Renal cortex interstitium (tissue), 11 donors: Measurements from ENCODE around the gene RALY. TPM values are rescaled to one million over a fixed set of nuclear protein-coding genes. Genes with fewer than 3 reads are reported as not detected.

ENCODE experiments used
- DNase-seq, 11 donors: peaks; one replicate each; pipeline ENCODE4 v3.0.0-alpha.2; 2013; ENCODE audit warnings: low read depth in 9 of 11, low spot score in 4 of 11; ENCODE audit errors: extremely low read depth in 1 of 11
- polyA plus RNA-seq, 3 donors: library from polyadenylated mRNA; unstranded; fragments of 120-200 nt; gene quantifications; one replicate each; pipeline ENCODE4 v1.2.1, GENCODE V29; 2013; ENCODE audit not compliant: insufficient read length in 3 of 3

RALY gene
- polyA plus RNA-seq, 3 donors = 135 to 205 (median 167) TPM

DNA sequence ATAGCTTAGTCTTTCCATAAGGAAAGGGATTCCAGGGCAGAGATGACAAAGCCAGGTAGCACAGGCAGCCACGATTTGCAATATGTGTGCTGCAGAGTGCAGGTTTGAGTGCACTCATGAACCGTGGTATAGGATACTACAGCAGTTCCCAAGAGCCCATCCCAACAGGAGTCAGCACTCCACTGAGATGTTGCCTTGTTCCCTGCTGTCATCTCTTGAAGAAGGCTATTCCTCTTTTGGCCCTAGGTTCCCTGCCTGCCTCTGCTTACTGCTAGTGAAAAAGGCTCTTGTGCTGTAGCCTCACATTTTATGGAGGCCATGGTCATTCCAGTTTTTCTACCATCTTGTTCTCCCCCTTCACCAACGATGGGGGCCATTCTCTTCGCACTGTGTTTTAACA is 40.2 kb downstream of the RALY start:
- DNase-seq = no peak

DNA sequence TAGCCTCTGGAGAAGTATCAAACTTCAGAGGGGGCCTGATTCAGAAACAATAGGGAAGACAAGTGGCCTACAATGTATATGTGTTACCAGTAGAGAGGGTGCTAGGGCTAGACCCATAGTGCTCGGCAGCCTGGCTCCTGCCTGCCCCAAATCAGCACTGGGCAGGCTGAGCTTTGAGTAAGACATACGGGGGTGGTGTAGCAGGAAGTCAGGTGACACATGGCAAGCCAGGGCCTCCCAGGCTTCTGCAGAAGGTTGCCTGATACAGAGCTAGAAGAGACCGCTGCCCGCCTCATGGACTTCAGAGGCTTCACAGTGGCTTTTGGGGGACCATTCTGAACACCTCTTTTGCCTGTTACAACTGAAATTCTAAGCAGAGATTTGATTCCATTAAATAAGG is 43.4 kb downstream of the RALY start:
- DNase-seq = no peak

DNA sequence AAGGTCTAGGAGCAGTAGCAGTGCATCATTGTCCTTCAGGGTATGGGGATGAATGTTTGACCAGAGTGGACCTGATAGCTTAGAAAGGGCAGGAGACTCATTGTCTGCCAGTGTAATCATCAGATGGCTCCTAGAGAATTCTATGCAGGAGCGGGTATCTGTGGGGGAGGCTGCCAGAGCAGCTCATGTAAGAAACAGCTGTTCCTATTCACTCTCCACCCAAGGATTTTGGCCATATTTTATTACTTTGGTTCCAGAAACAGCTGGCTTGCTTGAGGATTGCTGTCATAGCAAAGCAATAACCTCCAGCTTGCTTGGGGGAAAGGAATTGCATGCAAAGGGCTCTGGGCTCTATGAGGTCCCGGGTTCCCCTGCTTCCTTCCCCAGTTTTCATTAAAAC is 44.1 kb downstream of the RALY start:
- DNase-seq = peak in 10 of 11 donors; percentile 41 to 77 (median 52)

DNA sequence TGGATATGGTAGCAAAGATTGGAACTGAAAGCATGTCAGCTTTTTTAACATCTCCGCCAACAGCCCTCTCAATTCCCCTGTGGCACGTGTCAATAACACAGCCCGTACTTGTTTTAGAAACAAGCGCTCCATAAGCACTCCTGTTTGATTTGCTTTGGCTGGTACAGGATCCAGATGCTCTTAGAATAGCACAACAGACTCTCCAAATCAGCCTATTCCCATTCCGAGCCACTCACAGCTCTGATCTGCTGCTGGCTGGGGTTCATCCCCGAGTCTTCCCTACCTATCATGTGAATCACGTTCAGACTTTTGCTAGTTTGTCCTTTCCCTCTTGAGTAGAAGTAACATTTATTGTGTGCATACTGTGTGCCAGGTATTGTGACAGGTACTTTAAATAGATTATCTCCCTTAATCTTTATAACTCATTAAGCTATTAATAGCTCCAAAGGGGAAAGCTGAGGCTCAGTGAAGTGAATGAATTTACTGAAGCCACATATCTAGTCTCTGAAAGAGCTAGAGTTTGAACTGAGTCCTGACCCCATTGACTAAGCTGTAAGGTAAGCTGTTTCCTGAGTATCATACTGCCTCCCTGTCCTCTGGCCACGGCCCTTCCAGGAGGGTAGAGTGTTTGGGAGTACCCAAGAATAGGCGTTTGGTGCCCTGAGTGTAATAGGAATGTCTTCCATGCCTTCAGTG is 46.7 kb downstream of the RALY start:
- no peak for DNase-seq

DNA sequence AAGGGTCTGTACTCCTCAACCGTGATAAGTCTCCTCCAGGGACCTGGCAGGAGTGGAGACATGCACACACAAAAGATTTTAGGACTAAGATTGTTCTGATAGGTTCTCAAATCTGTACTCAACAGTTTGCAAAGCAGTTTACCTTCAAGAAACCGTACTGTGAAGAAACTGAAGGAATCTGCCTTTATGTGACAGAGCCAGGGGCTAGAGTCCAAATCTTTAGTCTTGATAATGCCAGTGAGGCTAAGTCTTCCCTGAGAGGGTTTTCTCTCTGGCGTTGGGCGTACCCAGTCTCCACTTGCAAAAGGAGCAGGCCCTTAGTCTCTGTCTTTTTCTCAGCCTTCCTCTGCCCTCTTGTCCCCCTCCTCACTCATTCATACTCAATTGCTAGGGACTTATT is 47.5 kb downstream of the RALY start:
- DNase-seq = no peak

DNA sequence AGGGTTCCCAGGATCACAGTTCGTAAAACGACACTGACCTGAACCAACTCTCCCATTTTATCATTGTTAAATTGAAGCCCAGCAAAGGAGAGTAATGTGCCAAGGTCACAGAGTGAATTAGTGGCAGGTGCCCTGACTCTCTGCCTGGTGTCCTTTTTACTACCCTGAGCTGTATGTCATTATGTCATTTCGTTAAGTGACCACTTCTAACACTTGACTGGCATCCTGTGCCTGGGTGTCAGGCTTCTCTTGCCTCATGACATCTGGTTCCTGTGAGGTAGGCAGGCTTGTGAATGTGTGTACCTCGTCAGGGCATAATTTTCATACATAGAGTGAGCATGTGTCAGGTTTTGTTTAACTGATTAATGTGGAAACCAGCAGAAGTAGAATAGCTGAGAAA is 48.6 kb downstream of the RALY start:
- DNase-seq = no peak

DNA sequence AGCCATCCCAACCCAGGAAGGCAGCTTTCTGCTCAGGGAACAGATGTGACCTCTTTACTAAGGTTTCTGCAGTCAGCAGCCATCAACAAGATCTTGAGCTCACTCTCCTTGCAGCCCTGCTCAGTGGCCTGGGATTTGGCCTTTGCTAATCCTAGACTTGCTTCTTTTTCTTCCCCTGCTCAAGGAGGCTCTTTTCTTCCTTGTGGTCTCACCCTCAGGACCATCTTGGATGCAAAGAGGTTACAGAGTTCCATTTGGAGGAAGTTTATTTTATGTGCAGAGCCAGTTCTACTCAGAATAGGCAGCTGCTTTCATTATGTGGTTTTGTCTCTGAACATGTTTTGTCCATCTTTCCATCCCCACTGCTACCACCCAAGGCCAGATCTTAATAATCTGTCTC is 49.3 kb downstream of the RALY start:
- no peak for DNase-seq

DNA sequence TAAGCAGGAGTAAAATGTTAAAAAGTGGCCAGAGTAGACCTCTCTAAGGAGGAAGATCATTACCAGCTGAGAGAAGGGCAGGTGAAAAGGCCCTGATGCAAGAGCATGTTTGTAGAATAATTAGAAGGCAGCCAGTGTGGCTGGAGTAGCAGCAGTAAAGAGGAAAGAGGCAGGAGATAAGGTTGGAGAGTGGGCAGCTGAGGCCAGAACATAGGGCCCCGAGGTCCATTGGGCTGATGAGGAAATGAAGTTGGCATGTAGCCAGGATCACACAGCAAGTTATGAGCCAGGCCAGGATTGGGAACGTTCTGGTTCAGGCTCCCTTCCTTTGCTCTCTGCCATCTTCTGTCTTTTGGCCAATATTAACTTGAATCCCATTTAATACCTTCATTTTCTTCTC is 51.6 kb downstream of the RALY start:
- no peak for DNase-seq

DNA sequence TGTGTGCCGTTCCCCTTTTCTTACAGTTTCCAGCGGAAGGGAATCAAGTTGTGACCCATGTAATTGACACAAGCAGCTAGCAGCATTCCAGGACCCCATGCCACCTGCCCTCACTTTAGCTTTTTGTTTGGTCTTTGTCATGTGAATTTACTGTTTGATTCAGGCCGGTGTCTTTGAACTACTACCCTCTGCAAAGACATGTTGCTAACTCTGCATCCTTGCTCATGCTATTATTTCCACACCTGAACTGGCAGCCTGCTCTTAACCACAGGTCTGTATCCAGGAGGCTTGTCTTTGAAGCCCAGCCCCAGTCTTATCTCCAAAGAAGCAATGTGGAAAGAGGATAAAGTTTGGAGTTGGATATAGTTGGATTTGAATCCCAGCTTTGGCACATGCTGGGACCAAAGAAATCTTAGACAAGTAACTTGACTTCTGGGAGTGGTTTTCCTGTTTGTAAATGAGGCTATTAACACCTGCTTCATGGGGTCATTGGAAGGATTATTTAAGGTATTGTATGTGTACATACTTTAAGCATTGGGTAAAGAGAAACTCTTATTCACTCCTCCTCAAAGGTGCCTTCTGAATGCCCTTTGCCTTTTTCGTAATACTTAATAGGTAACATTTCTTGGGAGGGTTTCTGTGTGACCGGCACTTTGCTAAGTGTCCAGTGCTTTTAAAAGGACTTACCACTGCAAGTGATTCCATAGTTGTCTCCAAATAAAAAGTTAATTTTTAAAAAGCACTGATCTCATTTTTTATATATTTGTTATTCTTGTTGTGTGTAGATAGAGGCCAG is 52.4 kb downstream of the RALY start:
- DNase-seq = no peak

DNA sequence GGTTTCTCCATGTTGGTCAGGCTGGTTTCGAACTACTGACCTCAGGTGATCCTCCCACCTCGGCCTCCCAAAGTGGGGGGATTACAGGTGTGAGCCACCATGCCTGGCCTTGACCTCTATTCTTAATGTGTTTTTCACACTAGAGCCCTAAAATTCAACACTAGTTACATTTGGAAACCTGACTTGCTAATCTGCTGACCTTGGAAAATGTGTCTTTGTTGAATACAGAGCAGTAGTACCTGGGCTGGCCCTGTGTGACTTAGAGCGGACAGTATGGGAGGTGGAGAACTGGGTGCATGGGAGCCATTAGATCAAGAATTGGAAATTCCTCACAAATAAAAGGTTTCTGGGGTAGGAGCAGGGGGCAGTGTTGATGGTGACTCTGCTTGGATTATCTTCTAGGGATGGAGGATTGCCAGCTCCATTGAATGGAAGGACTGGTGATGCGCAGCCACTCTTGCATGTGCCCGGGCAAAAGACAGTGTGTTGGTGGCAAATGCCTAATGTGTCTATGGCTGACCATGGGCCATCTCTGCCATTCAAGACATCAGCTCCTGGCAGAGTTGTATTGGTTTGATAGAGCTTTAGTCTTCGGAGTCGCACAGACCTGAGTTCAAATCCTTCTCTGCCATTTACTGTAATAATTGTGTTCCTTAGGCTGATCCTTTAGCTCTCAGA is 53.4 kb downstream of the RALY start:
- DNase-seq = no peak

DNA sequence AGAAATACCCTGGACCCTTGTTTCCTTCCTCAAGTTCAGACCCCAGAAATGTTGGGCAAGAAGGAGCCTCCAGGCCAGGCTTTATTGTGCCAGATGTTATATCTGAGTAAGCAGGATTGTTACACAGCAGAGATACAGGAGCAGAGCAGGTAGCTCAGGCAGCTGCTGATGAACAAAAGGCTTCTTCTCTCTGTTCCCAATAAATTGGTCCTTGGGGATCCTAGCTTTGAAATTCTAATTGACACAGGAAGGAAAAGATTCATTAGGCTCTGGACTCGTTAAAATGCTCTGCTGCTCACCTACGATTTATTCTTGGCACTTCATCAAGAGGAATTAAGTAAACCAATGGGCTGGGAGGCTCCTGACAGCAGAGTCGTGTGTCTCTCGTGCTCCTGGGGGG is 54.2 kb downstream of the RALY start:
- DNase-seq = no peak

DNA sequence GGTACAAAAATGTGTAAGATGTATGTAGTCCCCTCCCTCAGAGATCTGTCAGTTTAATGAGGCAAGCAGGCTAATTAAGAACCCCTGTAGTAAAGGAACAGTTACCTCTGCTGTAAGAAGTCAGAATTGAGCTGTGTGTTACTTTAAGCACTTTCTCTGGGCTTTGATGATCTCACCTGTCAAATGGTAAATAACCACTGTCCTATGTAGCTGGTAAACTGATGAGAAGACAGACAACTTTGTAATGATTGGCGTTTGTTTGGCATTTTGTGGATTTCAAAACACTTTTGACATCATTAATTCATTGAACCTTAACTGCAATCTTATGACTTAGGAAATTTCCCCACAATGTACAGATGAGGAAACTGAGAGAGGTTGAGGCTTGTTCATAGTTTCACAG is 55.7 kb downstream of the RALY start:
- DNase-seq = no peak

DNA sequence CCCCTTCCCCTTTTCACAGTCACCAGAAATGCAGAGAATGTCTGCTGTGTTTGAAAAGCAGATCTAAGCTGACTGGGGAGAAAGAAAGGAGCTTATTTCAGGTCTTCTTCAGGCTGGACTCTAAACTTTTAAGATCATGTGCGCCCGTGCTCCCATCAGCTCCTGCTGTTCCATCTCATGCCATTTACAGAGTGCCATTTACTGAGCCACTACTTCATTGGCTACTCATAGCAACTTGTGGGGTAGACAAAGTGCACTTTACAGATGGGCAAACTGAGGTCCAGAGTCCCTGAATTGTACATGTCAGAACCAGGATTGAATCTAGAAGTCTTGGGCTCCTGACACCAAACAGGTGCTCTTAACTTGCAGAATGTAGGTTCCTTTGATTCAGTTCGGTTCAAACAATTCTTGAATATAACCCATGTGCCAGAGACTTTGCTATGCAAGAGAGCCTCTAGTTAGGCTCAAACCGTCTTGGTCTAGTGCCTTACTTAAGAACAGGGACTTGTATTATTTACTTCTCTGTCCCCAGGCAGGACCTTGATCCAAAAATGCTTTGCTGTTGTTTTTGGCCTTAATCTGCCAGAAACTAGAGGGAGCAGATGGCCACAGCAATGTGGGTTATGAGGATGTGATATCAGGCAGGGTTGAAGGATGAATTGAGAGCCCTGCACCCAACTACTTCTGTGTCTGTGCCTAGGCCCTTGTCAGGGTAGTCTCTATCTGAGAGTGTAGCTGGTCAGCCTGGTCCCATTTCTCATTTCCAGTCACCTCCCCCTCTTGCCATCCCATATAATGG is 56.4 kb downstream of the RALY start:
- DNase-seq = no peak

DNA sequence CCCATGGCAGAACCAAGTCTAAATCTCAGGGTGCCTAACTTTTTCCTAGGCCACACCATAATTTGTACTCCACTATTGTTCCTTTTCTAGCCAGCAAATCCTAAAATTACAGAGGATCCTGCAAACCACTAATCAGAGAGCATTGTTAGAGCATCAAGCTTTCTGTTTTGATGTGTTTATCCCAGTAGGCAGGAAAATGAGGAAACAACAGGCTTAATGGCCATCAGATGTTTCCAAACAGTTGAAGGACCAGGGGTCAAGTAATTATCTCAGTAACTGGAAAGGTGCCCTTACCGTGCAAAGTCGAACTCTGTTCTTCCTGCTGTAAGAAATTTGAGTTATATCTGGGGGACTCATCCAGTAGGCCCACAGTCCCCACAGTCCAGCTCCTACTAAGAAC is 58.7 kb downstream of the RALY start:
- no peak for DNase-seq

DNA sequence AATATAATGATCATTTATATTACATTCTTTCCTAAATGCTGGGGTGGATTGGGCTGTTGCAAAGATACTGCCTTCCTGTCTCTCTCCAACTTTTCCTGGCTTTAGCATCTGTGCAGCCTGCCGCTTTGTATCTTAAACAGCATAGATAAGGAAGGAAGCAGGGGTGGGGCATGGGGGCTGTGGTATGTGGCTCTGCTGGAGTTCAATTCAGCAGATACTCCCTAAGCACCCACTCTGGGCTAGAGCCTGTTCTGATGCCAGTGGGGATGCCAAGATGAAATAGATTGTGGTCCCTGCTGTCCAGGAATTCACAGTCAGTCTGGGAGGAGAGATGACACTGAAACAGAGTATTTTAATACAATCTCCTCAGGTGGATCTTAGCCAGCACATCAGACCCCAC is 61.6 kb downstream of the RALY start:
- no peak for DNase-seq

DNA sequence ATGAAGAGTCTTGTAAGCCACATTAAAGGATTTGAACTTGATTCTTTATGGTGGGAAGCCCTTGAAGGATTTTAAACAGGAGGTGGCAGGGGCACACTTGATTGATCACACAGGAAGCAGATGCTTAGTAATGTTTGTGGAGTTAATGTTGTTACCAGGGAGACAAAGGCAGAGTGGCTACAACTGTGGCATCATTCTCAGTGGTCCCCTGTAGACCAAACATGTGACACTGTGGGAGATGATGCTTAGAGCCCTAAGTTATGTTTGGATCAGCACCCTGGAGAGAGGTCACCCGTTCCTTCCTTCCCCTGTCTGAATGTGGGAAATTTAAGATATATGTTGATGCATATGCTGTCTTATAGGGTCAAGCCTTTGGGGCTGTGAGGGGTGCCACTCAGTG is 65.1 kb downstream of the RALY start:
- no peak for DNase-seq

DNA sequence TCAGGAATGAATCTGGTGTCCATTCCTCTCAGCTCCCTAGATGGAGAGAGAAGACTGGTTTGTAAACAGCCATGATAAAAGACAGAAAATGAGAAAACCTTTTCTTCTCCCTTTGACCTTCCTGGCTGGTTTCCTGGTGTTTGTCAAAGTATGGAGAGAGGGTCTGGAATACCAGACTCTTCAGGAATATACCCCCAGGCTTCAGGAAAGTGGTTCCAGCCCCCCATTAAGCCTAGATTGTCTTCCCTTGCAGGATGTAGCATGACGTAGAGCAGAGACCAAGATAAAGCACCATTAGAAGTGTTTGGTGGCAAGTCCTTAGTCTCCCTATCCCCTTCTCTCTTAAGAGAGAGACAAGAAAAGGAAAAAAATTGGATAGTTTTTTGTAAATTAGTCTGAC is 67.3 kb downstream of the RALY start:
- DNase-seq = no peak

DNA sequence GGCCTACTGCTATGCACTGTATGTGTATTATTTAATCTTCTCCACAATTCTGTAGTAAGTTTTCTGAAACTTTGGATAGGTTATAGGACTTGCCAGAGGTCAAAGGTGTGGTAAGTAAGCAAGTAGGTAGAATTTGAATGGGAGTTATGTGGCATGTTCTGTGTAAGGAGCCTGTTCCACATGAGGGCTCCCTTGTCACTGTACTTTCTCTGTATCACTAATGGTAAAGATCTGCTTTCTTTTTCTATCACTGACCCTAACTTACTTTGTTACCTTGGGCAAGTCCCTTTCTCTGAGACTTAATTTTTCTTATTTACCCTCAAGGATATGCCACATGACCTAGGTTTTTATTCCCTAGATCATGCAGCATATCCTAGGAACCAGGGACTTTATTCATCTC is 68.0 kb downstream of the RALY start:
- DNase-seq = no peak
